Body of pancreas (tissue), 4 donors: ENCODE results near the gene TAF6.

ENCODE experiments used
- CTCF ChIP-seq, 7 experiments: fragments of 450-650 bp in 4 of 7; fragments of 200-600 bp in 3 of 7; sonication (generic) in 3 of 7; IDR thresholded peaks; one replicate each; pipeline ENCODE4 v1.5.1; 2016 to 2019; ENCODE audit warnings: antibody characterized with exemption in 7 of 7
- POLR2A ChIP-seq, 3 donors: fragments of 450-650 bp; IDR thresholded peaks; one replicate each; pipeline ENCODE4 v1.6.1; 2016; ENCODE audit warnings: antibody characterized with exemption in 3 of 3, mild to moderate bottlenecking in 2 of 3

GRCh38 chr7:100154651-100155491, 35.7 kb upstream of the TAF6 start:
- TF ChIP-seq CTCF (IDR thresholded peaks at IDR 0.05) (no peak), POLR2A (IDR thresholded peaks at IDR 0.05) (no peak)
